Endodermal cell (in vitro differentiated cells): Measurements from ENCODE around the gene BAIAP3. TPM values are rescaled to one million over a fixed set of nuclear protein-coding genes. Genes with fewer than 3 reads are reported as not detected.
A peak's percentile ranks its signal among the peaks of the same experiment; 100 is the strongest.

ENCODE experiments used
- DNase-seq: peaks from one replicate; pipeline ENCODE4 v3.0.0-alpha.2; 2017
- H3K27ac ChIP-seq: 2 replicates; pipeline ENCODE4 v1.5.1; 2013; ENCODE audit warnings: mild to moderate bottlenecking, low read depth, low read length, moderate library complexity
- H3K27me3 ChIP-seq: 2 replicates; pipeline ENCODE4 v1.6.1; 2013; ENCODE audit warnings: mild to moderate bottlenecking, low read length, moderate library complexity; ENCODE audit not compliant: insufficient read depth, control insufficient read depth, poor library complexity, severe bottlenecking
- H3K36me3 ChIP-seq: 2 replicates; pipeline ENCODE4 v1.7.0; 2013; ENCODE audit warnings: mild to moderate bottlenecking, low read length, moderate library complexity; ENCODE audit not compliant: control insufficient read depth, insufficient read depth
- H3K4me1 ChIP-seq: one replicate; pipeline ENCODE4 v1.7.0; 2013; ENCODE audit warnings: low read length; ENCODE audit not compliant: control insufficient read depth, insufficient read depth
- H3K4me3 ChIP-seq: 2 replicates; pipeline ENCODE4 v1.5.1; 2013; ENCODE audit warnings: mild to moderate bottlenecking, low read length, moderate library complexity
- H3K9ac ChIP-seq: 2 replicates; pipeline ENCODE4 v1.6.1; 2013; ENCODE audit warnings: mild to moderate bottlenecking, low read length, moderate library complexity; ENCODE audit not compliant: poor library complexity, severe bottlenecking; ENCODE audit errors: extremely low read depth
- H3K9me3 ChIP-seq: 2 replicates; pipeline ENCODE4 v1.6.1; 2013; ENCODE audit warnings: mild to moderate bottlenecking, low read length, moderate library complexity; ENCODE audit not compliant: control insufficient read depth
- H3K27ac Mint-ChIP-seq: 2 replicates; pipeline ENCODE4 v1.8.0; 2020; ENCODE audit warnings: mixed read lengths
- H3K27me3 Mint-ChIP-seq: 2 replicates; pipeline ENCODE4 v1.8.0; 2021; ENCODE audit warnings: mild to moderate bottlenecking, mixed read lengths; ENCODE audit not compliant: insufficient read depth
- H3K36me3 Mint-ChIP-seq: 2 replicates; pipeline ENCODE4 v1.8.0; 2020; ENCODE audit warnings: low read depth, mixed read lengths
- H3K4me1 Mint-ChIP-seq: 2 replicates; pipeline ENCODE4 v1.8.0; 2020; ENCODE audit warnings: mixed read lengths
- H3K4me3 Mint-ChIP-seq: 2 replicates; pipeline ENCODE4 v1.8.0; 2020; ENCODE audit warnings: mild to moderate bottlenecking, moderate library complexity, mixed read lengths
- H3K9me3 Mint-ChIP-seq: 2 replicates; pipeline ENCODE4 v1.8.0; 2020; ENCODE audit warnings: mild to moderate bottlenecking, mixed read lengths
- CTCF ChIP-seq: fragments of 200-600 bp; sonication (generic); conservative IDR thresholded peaks from 2 replicates; pipeline ENCODE4 v1.5.0; 2021; ENCODE audit warnings: antibody characterized with exemption, mild to moderate bottlenecking
- WGBS, 2 experiments: methylation state at CpG; one replicate each; pipeline versions ENCODE4 v1.1.5 to v1.1.7; 2013; ENCODE audit warnings: missing lambda C conversion rate in 2 of 2, mixed read lengths in 1 of 2; ENCODE audit not compliant: insufficient coverage in 1 of 2, insufficient read length in 1 of 2; 5-methylcytosine and 5-hydroxymethylcytosine counted together
- total RNA-seq, 2 donors: library from RNA; stranded (reverse); fragmentation: NEBNext Ultra II Directional in 1 of 2; extraction: Animal tissue kit (Norgen Biotek cat#: 25700) in 1 of 2; gene quantifications; 2 replicates in 1 of 2; 3 replicates in 1 of 2; pipeline ENCODE4 v1.2.1, GENCODE V29; 2021

The BAIAP3 gene
- total RNA-seq, 2 donors from 2014 or later = 25.0 to 43.5 TPM

DNA sequence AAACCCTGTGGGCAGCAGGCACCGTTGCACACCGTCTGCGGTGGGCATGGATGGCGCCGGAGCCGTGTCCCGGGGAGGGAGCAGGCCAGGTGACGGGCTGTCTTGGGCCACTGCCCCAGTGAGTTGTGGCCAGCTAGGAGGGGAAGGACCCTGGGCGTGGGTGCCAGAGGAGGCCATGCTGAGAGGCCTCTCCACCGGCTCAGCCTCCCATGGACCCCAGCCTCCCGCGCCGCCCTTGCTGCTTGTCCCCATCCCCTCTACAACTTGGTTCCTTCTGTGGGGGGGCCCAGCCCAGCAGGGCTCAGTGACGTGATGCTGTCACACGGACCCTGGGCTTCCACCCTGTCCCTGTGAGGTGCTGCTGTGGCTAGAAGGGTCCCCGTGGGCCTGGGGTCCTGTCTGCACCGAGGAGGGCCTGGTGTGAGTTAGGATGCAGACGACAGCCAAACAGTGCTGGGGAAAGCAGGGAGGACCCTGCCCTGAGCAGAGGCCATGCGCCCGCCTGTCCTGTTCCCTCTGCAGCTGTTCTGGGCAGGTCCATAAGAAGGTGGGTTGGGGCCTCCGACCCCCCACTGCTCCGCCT is 12.7 kb upstream of the BAIAP3 start:
- Mint-ChIP-seq H3K9me3 (no peaks in the 10 kb centered on the region), H3K27me3 (no peaks in the 10 kb centered on the region), H3K27ac (no peak overlapping the region), H3K36me3 (peaks cover 75% of the 10 kb centered on the region), H3K4me1 (no peaks in the 10 kb centered on the region), H3K4me3 (no peak overlapping the region)
- no peak for DNase-seq
- Histone ChIP-seq H3K4me1 (no peaks in the 10 kb centered on the region), H3K9ac (no peak overlapping the region), H3K4me3 (no peak overlapping the region), H3K9me3 (no peaks in the 10 kb centered on the region), H3K27ac (no peak overlapping the region), H3K27me3 (no peaks in the 10 kb centered on the region), H3K36me3 (peaks cover 77% of the 10 kb centered on the region)
- TF ChIP-seq CTCF = no peak
- 80 to 91% methylated on average over 7 to 21 of the region's 22 CpGs for WGBS, 2 experiments

DNA sequence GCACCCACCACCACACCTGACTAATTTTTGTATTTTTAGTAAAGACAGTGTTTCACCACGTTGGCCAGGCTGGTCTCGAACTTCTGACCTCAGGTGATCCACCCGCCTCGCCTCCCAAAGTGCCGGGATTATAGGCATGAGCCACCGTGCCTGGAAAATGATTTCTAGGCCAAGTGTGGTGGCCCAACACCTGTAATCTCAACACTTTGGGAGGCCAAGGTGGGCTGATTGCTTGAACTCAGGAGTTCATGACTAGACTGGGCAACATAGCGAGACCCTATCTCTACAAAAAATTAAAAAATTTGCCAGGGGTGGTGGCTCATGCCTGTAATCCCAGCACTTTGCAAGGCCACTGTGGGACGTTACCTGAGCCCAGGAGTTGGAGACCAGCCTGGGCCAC is 11.0 kb upstream of the BAIAP3 start:
- no peak overlapping the region for H3K27ac ChIP-seq
- no peak overlapping the region for H3K4me3 Mint-ChIP-seq
- DNase-seq = no peak
- H3K4me1 Mint-ChIP-seq = no peaks in the 10 kb centered on the region
- no peak overlapping the region for H3K9ac ChIP-seq
- no peak for TF ChIP-seq CTCF
- no peaks in the 10 kb centered on the region for H3K27me3 Mint-ChIP-seq
- H3K4me3 ChIP-seq = no peak overlapping the region
- H3K4me1 ChIP-seq = no peaks in the 10 kb centered on the region
- no peak overlapping the region for H3K27ac Mint-ChIP-seq
- H3K27me3 ChIP-seq = no peaks in the 10 kb centered on the region
- peaks cover 61% of the 10 kb centered on the region for H3K36me3 ChIP-seq
- no peaks in the 10 kb centered on the region for H3K9me3 Mint-ChIP-seq
- no peaks in the 10 kb centered on the region for H3K9me3 ChIP-seq
- peaks cover 60% of the 10 kb centered on the region for H3K36me3 Mint-ChIP-seq
- 93 to 98% methylated on average over 8 of the region's 8 CpGs for WGBS, 2 experiments

- H3K4me1 ChIP-seq = no peaks in the 10 kb centered on the region
Observed at GRCh38 chr16:1323296-1324239, 9.9 kb upstream of the BAIAP3 start.

More at GRCh38 chr16:1323296-1324239, 9.9 kb upstream of the BAIAP3 start:
- Mint-ChIP-seq H3K9me3 (no peaks in the 10 kb centered on the region), H3K27me3 (no peaks in the 10 kb centered on the region), H3K4me1 (no peaks in the 10 kb centered on the region), H3K36me3 (peaks cover 48% of the 10 kb centered on the region), H3K27ac (peak overlapping the region; percentile 52), H3K4me3 (no peak overlapping the region)
- TF ChIP-seq CTCF = no peak
- Histone ChIP-seq H3K4me3 (no peak overlapping the region), H3K9me3 (no peaks in the 10 kb centered on the region), H3K27ac (no peak overlapping the region), H3K36me3 (peaks cover 49% of the 10 kb centered on the region), H3K9ac (no peak overlapping the region), H3K27me3 (no peaks in the 10 kb centered on the region)
- WGBS, 2 experiments = 96 to 97% methylated on average over 29 to 35 of the region's 35 CpGs
- no peak for DNase-seq
